WTC11 (cell line): ENCODE results near the gene KCTD4. TPM values are rescaled to one million over a fixed set of nuclear protein-coding genes. Genes with fewer than 3 reads are reported as not detected.

Experiments
- total RNA-seq: library from RNA; stranded (reverse); gene quantifications from 3 replicates; pipeline ENCODE4 v1.2.3, GENCODE V29; 2021

The KCTD4 gene
- total RNA-seq, 1 experiment from 2014 or later = not detected

Other genes with a start within 250 kb of the KCTD4 start
- gene NUFIP1, start 211.6 kb downstream of the KCTD4 start, total RNA-seq = 14.0 to 14.7 TPM (median 14.0 TPM) in 3 replicates
- gene GPALPP1, start 211.5 kb downstream of the KCTD4 start, total RNA-seq = 26.1 to 28.9 TPM (median 26.7 TPM) in 3 replicates
- 27.5 to 33.8 TPM (median 29.7 TPM) in 3 replicates for gene GTF2F2, start 80.5 kb downstream of the KCTD4 start, total RNA-seq
- 1,861 to 2,091 TPM (median 2,076 TPM) in 3 replicates for gene TPT1, start 140.1 kb upstream of the KCTD4 start, total RNA-seq
- gene SLC25A30, start 217.3 kb upstream of the KCTD4 start, total RNA-seq = 8.2 to 9.8 TPM (median 8.6 TPM) in 3 replicates